ENCODE data around the gene NSUN2. TPM values are rescaled to one million over a fixed set of nuclear protein-coding genes. Genes with fewer than 3 reads are reported as not detected.

Gene NSUN2
- total RNA-seq, 1 experiment from 2014 or later, result 155 TPM

- H3K36me3 ChIP-seq (ENCODE audit: low read depth), result no peaks in the 10 kb centered on the region
These were observed 48.1 kb upstream of the NSUN2 start for GRCh38 chr5:6680922-6681321.

GRCh38 chr5:6678385-6678784 lies 45.5 kb upstream of the NSUN2 start:
- Histone ChIP-seq H3K27ac (no peak overlapping the region), H3F3A (ENCODE audit: insufficient read depth, low read depth) (no peaks in the 10 kb centered on the region; the same call in 1 of the 2 replicates), H3K4me3 (no peak overlapping the region), H3K79me2 (ENCODE audit: low read depth) (no peaks in the 10 kb centered on the region), H3K27me3 (ENCODE audit: insufficient read depth, low read depth) (peaks cover 10% of the 10 kb centered on the region; the same call in 1 of the 2 replicates), H3K9me2 (ENCODE audit: insufficient read depth) (no peaks in the 10 kb centered on the region), H2AFZ (no peak overlapping the region), H3K4me2 (no peak overlapping the region), H3K4me1 (replicated peaks; ENCODE audit: insufficient read depth) (no peaks in the 10 kb centered on the region), H4K20me1 (ENCODE audit: insufficient read depth) (no peaks in the 10 kb centered on the region), H3K9me3 (ENCODE audit: insufficient read depth, low read depth) (no peaks in the 10 kb centered on the region), H3K36me3 (ENCODE audit: low read depth) (no peaks in the 10 kb centered on the region)
- no TSS peak for BruUV-seq (replicated peaks)
- CTCF ChIA-PET, result no interaction called here
- TF ChIP-seq CTCF (conservative IDR thresholded peaks at IDR 0.05) (no peak), EZH2 (IDR thresholded peaks at IDR 0.05; ENCODE audit: low read depth) (no peak)
- intact Hi-C loops (cut with micrococcal nuclease; ENCODE audit: unreplicated experiment), result no loop called here
- DNase-seq, result no peak
- POLR2A ChIA-PET (ENCODE audit: unreplicated experiment), result no interaction called here

More at GRCh38 chr5:6680922-6681321, 48.1 kb upstream of the NSUN2 start:
- no peaks in the 10 kb centered on the region for H3K9me2 ChIP-seq (ENCODE audit: insufficient read depth)
- POLR2A ChIA-PET (ENCODE audit: unreplicated experiment), result interaction anchor here (0.5 kb wide), 1 partner anchor 29 kb away, joined by 7 read pairs; no protein-coding TSS in a partner anchor
- H3F3A ChIP-seq (ENCODE audit: insufficient read depth, low read depth), result no peaks in the 10 kb centered on the region; the same call in 1 of the 2 replicates
- no peak for DNase-seq
- no peaks in the 10 kb centered on the region for H4K20me1 ChIP-seq (ENCODE audit: insufficient read depth)
- H3K27ac ChIP-seq, result no peak overlapping the region
- no TSS peak for BruUV-seq (replicated peaks)
- H3K4me2 ChIP-seq, result no peak overlapping the region
- no peaks in the 10 kb centered on the region for H3K9me3 ChIP-seq (ENCODE audit: insufficient read depth, low read depth)
- intact Hi-C loops (cut with micrococcal nuclease; ENCODE audit: unreplicated experiment), result no loop called here
- H3K27me3 ChIP-seq (ENCODE audit: insufficient read depth, low read depth), result peaks cover 30% of the 10 kb centered on the region
- H2AFZ ChIP-seq, result no peak overlapping the region
- CTCF ChIA-PET, result no interaction called here
- H3K4me3 ChIP-seq, result no peak overlapping the region
- no peak for TF ChIP-seq CTCF (conservative IDR thresholded peaks at IDR 0.05)
- TF ChIP-seq EZH2 (IDR thresholded peaks at IDR 0.05; ENCODE audit: low read depth), result no peak
- H3K79me2 ChIP-seq (ENCODE audit: low read depth), result no peaks in the 10 kb centered on the region
- H3K4me1 ChIP-seq (replicated peaks; ENCODE audit: insufficient read depth), result no peaks in the 10 kb centered on the region

- no peak for TF ChIP-seq CTCF (conservative IDR thresholded peaks at IDR 0.05)
- TF ChIP-seq EZH2 (IDR thresholded peaks at IDR 0.05; ENCODE audit: low read depth), result no peak
- Histone ChIP-seq H3K27me3 (ENCODE audit: insufficient read depth, low read depth) (no peaks in the 10 kb centered on the region), H4K20me1 (ENCODE audit: insufficient read depth) (no peaks in the 10 kb centered on the region), H3K79me2 (ENCODE audit: low read depth) (no peaks in the 10 kb centered on the region), H3K4me1 (replicated peaks; ENCODE audit: insufficient read depth) (no peaks in the 10 kb centered on the region), H3K9me2 (ENCODE audit: insufficient read depth) (no peaks in the 10 kb centered on the region), H3K4me2 (no peak overlapping the region), H3K36me3 (ENCODE audit: low read depth) (no peaks in the 10 kb centered on the region), H3F3A (ENCODE audit: insufficient read depth, low read depth) (no peaks in the 10 kb centered on the region; the same call in 1 of the 2 replicates), H3K27ac (no peak overlapping the region), H3K4me3 (no peak overlapping the region), H2AFZ (no peak overlapping the region), H3K9me3 (ENCODE audit: insufficient read depth, low read depth) (no peaks in the 10 kb centered on the region)
- intact Hi-C loops (cut with micrococcal nuclease; ENCODE audit: unreplicated experiment), result no loop called here
- ChIA-PET POLR2A (ENCODE audit: unreplicated experiment) (no interaction called here), CTCF (no interaction called here)
- no peak for DNase-seq
- no TSS peak for BruUV-seq (replicated peaks)
These were observed 43.9 kb upstream of the NSUN2 start for GRCh38 chr5:6676702-6677101.
